ENCODE data around the gene CDH23.

DNA sequence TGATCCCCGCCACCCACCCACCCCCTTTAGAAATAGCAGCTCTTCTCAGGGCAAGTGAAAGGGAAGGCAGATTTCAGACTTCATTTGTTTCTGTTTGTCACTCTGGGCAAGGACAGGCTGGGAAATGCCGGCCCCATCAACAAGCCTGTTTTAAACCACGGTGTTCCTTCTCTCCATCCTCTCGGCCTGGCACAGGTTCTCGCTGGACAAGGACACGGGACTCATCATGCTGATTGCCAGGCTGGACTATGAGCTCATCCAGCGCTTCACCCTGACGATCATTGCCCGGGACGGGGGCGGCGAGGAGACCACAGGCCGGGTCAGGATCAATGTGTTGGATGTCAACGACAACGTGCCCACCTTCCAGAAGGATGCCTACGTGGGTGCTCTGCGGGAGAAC is 280.5 kb downstream of the CDH23 start:
- no peak for TF ChIP-seq POLR2A (IDR thresholded peaks at IDR 0.05)
- no peak for TF ChIP-seq CTCF (IDR thresholded peaks at IDR 0.05)
